Activated naive CD4-positive, alpha-beta T cell treated with anti-CD3 and anti-CD28 coated beads for 36 hours (primary cell): Measurements from ENCODE around the gene SAG. TPM values are rescaled to one million over a fixed set of nuclear protein-coding genes. Genes with fewer than 3 reads are reported as not detected.
"Not testable (repeated sequence)": the region's sequence is repeated elsewhere in the genome, so short reads cannot be mapped to it uniquely, and the experiment has no call there.

Source experiments
- CTCF ChIA-PET: fragments of 350-600 bp; sonication (Branson Sonifier 250); formaldehyde crosslinking; loops from one replicate; lab custom pipeline; 2021; ENCODE audit warnings: antibody characterized with exemption; lab: Charles Lee
- DNase-seq: peaks from one replicate; pipeline ENCODE4 v3.0.0-alpha.2; 2020
- H3K27ac Mint-ChIP-seq: one replicate; pipeline ENCODE4 v1.8.0; 2021; ENCODE audit warnings: mild to moderate bottlenecking, mixed read lengths
- H3K27me3 Mint-ChIP-seq: one replicate; pipeline ENCODE4 v1.8.0; 2021; ENCODE audit warnings: low read depth, mixed read lengths
- H3K36me3 Mint-ChIP-seq: one replicate; pipeline ENCODE4 v1.8.0; 2021; ENCODE audit warnings: low read depth, mixed read lengths
- H3K4me1 Mint-ChIP-seq: one replicate; pipeline ENCODE4 v1.8.0; 2021; ENCODE audit warnings: low read depth, mixed read lengths
- H3K4me3 Mint-ChIP-seq: one replicate; pipeline ENCODE4 v1.8.0; 2021; ENCODE audit warnings: mild to moderate bottlenecking, moderate library complexity, mixed read lengths
- H3K9me3 Mint-ChIP-seq: one replicate; pipeline ENCODE4 v1.8.0; 2021; ENCODE audit warnings: mixed read lengths
- intact Hi-C: fragments of 100-400 bp; cut with micrococcal nuclease; formaldehyde crosslinking; loops from one replicate; pipeline ENCODE4 v1.15.1; 2023
- total RNA-seq, 2 experiments: library from RNA; stranded (reverse); gene quantifications; one replicate each; pipeline ENCODE4 v1.2.3, GENCODE V29; 2021

The SAG gene
- total RNA-seq, 2 experiments from 2014 or later, result 0.19 TPM; not detected in 1

DNA sequence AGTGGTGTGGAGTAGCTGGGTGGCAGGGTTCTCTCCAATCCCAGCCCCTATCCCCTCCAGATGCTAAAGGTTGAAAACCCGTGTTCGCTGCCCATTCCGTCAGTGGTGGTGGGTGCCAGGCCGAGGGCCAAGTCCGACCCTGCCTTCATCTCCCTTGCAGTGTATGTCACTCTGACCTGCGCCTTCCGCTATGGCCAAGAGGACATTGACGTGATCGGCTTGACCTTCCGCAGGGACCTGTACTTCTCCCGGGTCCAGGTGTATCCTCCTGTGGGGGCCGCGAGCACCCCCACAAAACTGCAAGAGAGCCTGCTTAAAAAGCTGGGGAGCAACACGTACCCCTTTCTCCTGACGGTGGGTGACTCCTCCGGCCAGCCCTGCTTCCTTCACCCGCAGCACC, 12.9 kb downstream of the SAG start:
- no peak overlapping the region for H3K4me3 Mint-ChIP-seq
- CTCF ChIA-PET, result no interaction called here
- H3K27ac Mint-ChIP-seq, result no peak overlapping the region

DNA sequence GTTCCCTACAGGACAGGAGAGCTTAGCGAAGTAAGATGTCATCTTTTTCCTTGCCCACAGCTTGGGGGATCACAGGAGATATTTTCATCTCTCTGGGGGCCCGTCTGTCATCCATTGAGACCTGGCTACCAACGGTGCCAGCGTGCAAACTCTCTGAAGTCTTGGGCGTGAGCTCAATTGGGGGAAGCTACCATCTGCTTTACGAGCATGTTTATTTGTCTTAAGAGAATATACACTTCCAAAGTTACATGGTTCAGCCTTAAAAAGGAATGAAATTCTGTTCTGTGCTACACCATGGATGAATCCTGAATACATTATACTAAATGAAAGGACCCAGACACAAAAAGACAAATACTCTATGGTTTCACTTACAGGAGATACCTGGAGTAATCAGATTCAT, 13.6 kb downstream of the SAG start:
- H3K27ac Mint-ChIP-seq, result no peak overlapping the region
- no peaks in the 10 kb centered on the region for H3K36me3 Mint-ChIP-seq
- H3K9me3 Mint-ChIP-seq, result no peaks in the 10 kb centered on the region
- intact Hi-C loops, result no loop called here
- CTCF ChIA-PET, result interaction anchor here (0.8 kb wide), 1 partner anchor 15 kb away, joined by 3 read pairs; no protein-coding TSS in a partner anchor
- no peak for DNase-seq
- H3K4me3 Mint-ChIP-seq, result no peak overlapping the region
- H3K4me1 Mint-ChIP-seq, result no peaks in the 10 kb centered on the region
- H3K27me3 Mint-ChIP-seq, result no peaks in the 10 kb centered on the region

More for the DNA sequence above, 12.9 kb downstream of the SAG start:
- no peaks in the 10 kb centered on the region for H3K4me1 Mint-ChIP-seq
- intact Hi-C loops, result no loop called here
- no peaks in the 10 kb centered on the region for H3K9me3 Mint-ChIP-seq
- H3K36me3 Mint-ChIP-seq, result no peaks in the 10 kb centered on the region
- DNase-seq, result no peak
- H3K27me3 Mint-ChIP-seq, result no peaks in the 10 kb centered on the region

DNA sequence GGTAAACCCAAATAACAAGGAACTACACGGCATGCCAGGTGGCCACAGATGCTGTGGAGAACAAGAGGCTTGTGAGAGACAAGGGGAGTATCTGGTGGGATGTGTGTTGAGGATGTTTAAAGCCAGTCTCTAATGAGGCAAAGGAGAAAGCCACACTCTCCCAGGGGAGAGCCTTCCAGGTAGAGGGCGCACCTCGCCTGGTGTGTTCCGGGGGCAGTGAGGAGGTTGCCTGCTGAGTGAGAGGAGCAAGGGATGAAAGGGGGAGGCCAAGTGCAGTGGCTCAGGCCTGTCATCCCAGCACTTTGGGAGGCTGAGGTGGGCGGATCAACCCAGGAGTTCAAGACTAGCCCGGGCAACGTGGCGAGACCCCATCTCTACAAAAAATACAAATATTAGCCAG, 16.2 kb downstream of the SAG start:
- Mint-ChIP-seq H3K36me3 (no peaks in the 10 kb centered on the region), H3K27me3 (no peaks in the 10 kb centered on the region), H3K9me3 (no peaks in the 10 kb centered on the region), H3K27ac (no peak overlapping the region), H3K4me3 (no peak overlapping the region), H3K4me1 (no peaks in the 10 kb centered on the region)
- no peak for DNase-seq
- CTCF ChIA-PET, result no interaction called here
- intact Hi-C loops, result no loop called here

DNA sequence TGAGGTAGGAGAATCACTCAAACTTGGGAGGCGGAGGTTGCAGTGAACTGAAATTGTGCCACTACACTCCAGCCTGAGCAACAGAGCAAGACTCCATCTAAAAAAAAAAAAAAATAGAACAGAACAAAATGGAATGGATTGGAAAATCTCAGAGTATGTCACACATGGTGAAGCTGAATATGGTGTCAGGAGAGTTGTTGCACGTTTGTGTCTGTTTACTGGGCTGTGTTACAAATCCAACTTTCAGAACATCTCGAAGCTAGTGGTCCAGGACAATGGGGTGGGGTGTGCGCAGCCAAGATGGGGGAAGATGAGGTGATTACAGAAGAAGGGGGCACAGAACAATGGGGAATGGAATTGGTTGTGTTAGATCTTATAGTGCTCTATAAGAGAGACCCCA, 17.6 kb downstream of the SAG start:
- no peak overlapping the region for H3K27ac Mint-ChIP-seq

DNA sequence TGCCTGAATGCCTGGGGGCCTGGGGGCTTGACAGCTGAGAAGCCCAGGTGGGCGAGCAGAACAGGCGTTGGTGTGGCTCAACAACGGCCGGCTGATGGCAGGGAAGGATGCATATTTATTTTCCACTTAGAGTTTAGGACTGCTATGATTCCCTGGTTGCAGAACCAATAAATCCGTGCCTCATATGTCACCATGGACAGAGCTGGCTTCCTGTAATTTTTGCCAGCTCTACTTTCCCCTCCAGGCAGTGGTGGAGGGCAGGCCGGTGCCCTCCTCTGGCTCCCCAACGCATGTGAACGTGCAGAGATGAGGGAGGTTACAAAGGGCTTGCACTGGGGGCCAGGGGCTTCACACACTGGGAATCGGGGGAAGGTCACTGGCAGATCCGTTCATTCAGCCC, 18.2 kb downstream of the SAG start:
- Mint-ChIP-seq H3K27ac (no peak overlapping the region), H3K36me3 (no peaks in the 10 kb centered on the region), H3K9me3 (no peaks in the 10 kb centered on the region), H3K27me3 (no peaks in the 10 kb centered on the region), H3K4me3 (no peak overlapping the region), H3K4me1 (peaks cover 2% of the 10 kb centered on the region)
- intact Hi-C loops, result no loop called here
- DNase-seq, result no peak
- CTCF ChIA-PET, result no interaction called here

More for the DNA sequence above, 17.6 kb downstream of the SAG start:
- intact Hi-C loops, result no loop called here
- no peaks in the 10 kb centered on the region for H3K36me3 Mint-ChIP-seq
- H3K4me3 Mint-ChIP-seq, result no peak overlapping the region
- H3K4me1 Mint-ChIP-seq, result peaks cover 2% of the 10 kb centered on the region
- H3K9me3 Mint-ChIP-seq, result no peaks in the 10 kb centered on the region
- H3K27me3 Mint-ChIP-seq, result no peaks in the 10 kb centered on the region
- DNase-seq, result no peak
- CTCF ChIA-PET, result no interaction called here

DNA sequence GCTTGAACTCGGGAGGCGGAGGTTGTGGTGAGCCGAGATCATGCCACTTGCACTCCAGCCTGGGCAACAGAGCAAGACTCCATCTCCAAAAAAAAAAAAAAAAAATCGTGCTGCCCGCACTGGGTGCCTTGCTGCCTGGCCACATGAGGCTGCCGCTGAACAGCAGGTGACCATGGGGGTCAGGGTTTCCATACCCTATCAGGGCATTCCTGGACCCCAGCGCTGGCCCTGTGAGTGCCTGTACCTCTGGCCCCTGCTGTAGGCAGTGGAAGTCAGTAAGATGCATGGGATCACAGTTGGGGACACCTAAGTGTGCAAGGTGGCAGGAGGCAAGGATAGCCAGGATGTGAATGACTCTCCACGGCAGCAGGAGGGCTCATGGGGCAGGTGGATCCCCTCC, 18.9 kb downstream of the SAG start:
- Mint-ChIP-seq H3K9me3 (no peaks in the 10 kb centered on the region), H3K4me1 (peaks cover 8% of the 10 kb centered on the region), H3K27me3 (no peaks in the 10 kb centered on the region), H3K36me3 (no peaks in the 10 kb centered on the region), H3K4me3 (no peak overlapping the region), H3K27ac (no peak overlapping the region)
- DNase-seq, result no peak
- intact Hi-C loops, result no loop called here
- CTCF ChIA-PET, result no interaction called here

DNA sequence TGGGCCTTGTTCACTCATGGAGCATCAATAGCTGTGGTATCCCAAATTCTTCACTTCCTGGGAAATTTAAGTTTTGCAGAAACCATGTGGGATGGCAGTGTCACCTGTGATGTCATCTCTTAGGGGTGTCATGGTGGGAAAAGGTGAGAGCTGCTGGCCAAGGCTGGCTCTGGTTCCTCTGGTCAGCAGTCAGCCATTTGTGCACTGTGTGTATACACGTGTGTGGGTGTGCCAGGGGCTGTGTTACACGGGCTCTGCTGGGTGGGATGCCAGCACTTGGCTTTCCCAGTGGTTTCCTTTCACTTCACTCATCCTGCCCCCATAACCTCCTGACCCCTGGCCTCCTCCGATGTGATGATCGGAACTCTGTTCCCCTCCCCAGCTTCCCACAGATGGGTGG, 21.3 kb downstream of the SAG start:
- DNase-seq, result no peak
- Mint-ChIP-seq H3K4me3 (no peak overlapping the region), H3K9me3 (no peaks in the 10 kb centered on the region), H3K27me3 (no peaks in the 10 kb centered on the region), H3K27ac (no peak overlapping the region), H3K4me1 (peaks cover 18% of the 10 kb centered on the region), H3K36me3 (peaks cover 2% of the 10 kb centered on the region)
- intact Hi-C loops, result no loop called here
- CTCF ChIA-PET, result interaction anchor here (0.7 kb wide), 1 partner anchor 695 kb away, joined by 3 read pairs; no protein-coding TSS in a partner anchor

DNA sequence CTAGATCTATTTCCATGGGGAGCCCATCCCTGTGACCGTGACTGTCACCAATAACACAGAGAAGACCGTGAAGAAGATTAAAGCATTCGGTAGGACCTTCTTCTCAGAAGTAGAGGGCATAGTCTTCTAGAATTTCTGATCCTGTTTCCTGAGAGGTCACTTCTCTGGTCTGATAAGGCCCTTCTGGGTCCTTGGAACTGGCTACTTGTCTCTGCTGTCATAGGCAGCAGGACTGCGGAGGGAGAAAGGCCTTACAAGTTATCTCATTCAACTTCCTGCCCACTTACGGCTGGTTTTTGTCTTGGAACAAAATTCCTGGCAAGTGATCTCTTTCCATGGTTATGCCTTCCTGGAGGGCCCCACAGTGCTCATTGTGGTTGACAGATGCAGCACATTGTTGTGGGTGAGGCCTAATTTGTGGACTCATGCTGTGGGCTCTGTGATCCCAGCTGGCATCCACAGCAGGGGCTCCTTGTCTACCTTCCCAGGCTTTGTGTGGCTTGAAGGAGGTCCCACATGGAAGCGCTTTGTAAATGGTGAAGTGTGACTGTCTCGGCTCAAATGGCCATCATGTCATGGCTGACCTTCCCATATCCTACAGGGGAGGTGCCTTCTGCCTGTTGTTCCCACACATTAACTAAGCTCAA, 22.0 kb downstream of the SAG start:
- Mint-ChIP-seq H3K9me3 (no peaks in the 10 kb centered on the region), H3K27me3 (no peaks in the 10 kb centered on the region), H3K27ac (no peak overlapping the region), H3K36me3 (peaks cover 2% of the 10 kb centered on the region), H3K4me3 (no peak overlapping the region), H3K4me1 (peaks cover 20% of the 10 kb centered on the region)
- CTCF ChIA-PET, result no interaction called here
- intact Hi-C loops, result loop anchor here (2.0 kb wide), 2 partner anchors 21 to 61 kb away; no protein-coding TSS in a partner anchor
- DNase-seq, result no peak

DNA sequence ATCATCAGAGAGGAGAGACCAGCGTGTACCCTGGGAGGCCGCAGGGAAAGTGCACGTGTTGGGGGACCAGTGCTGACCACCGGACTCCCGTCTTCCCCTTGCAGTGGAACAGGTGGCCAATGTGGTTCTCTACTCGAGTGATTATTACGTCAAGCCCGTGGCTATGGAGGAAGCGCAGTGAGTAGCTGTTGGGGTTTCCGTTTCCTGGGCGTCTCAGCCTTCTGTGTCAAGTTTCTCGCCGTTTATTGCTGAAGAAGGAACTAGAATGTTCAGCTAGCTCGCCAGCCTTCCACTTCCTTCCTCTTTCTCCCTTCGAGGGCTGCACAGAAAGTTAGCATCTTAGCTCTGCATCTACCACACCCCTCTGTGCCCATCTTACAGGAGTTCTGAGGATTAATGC, 23.9 kb downstream of the SAG start:
- no peaks in the 10 kb centered on the region for H3K27me3 Mint-ChIP-seq
- intact Hi-C loops, result loop anchor here (2.0 kb wide), 2 partner anchors 19 to 63 kb away; no protein-coding TSS in a partner anchor
- H3K36me3 Mint-ChIP-seq, result peaks cover 2% of the 10 kb centered on the region
- peak overlapping the region; percentile 88 for H3K27ac Mint-ChIP-seq
- no peaks in the 10 kb centered on the region for H3K9me3 Mint-ChIP-seq
- H3K4me1 Mint-ChIP-seq, result peaks cover 20% of the 10 kb centered on the region
- DNase-seq, result peak; percentile 78
- peak overlapping the region; percentile 63 for H3K4me3 Mint-ChIP-seq
- CTCF ChIA-PET, result interaction anchor here (0.8 to 1.6 kb wide), 3 partner anchors 22 to 211 kb away, joined by 3 to 4 read pairs (median 3); partner anchors contain the start of gene DGKD

DNA sequence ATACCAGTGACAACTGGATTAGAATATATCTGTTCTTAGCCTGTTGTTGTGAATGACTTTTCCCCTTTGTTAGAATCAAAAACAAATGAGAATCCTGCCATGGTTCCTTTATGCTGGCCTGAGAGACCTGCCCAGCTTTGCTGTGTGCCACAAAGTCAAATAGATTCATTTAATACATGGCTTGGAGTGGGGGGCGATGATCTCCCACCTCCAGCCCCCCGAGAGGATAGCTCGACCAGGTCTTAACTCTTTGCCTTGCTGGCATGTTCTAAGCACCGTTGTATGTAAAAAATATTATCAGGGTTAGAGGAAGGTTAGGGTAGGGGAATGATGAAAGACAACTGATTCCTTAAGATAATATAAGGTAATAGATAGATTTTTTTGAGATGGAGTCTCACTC, 24.5 kb downstream of the SAG start:
- Mint-ChIP-seq H3K27ac (peak overlapping the region; percentile 88), H3K4me3 (no peak overlapping the region), H3K36me3 (peaks cover 2% of the 10 kb centered on the region), H3K4me1 (peaks cover 20% of the 10 kb centered on the region), H3K9me3 (no peaks in the 10 kb centered on the region), H3K27me3 (no peaks in the 10 kb centered on the region)
- CTCF ChIA-PET, result interaction anchor here (0.7 to 1.6 kb wide), 4 partner anchors 22 to 211 kb away, joined by 3 to 7 read pairs (median 4); partner anchors contain the start of gene DGKD
- no peak for DNase-seq
- intact Hi-C loops, result no loop called here

DNA sequence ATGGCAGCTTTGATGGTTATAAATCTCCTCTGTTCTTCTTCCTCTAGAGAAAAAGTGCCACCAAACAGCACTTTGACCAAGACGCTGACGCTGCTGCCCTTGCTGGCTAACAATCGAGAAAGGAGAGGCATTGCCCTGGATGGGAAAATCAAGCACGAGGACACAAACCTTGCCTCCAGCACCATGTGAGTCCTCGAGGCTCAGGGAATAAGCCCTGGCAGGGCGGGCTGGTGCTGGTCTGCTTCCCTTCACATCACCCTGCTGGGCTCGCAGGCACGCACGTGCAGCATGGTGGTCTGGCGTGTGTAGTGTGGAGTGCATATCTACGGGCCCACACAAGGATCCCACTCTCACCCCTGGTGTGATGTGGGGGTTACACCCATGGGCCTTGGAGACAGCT, 27.3 kb downstream of the SAG start:
- no peak for DNase-seq
- Mint-ChIP-seq H3K36me3 (peaks cover 2% of the 10 kb centered on the region), H3K4me3 (no peak overlapping the region), H3K9me3 (no peaks in the 10 kb centered on the region), H3K27ac (no peak overlapping the region), H3K4me1 (peaks cover 25% of the 10 kb centered on the region), H3K27me3 (no peaks in the 10 kb centered on the region)
- intact Hi-C loops, result no loop called here
- CTCF ChIA-PET, result interaction anchor here (1.0 kb wide), 1 partner anchor 13 kb away, joined by 3 read pairs; no protein-coding TSS in a partner anchor

DNA sequence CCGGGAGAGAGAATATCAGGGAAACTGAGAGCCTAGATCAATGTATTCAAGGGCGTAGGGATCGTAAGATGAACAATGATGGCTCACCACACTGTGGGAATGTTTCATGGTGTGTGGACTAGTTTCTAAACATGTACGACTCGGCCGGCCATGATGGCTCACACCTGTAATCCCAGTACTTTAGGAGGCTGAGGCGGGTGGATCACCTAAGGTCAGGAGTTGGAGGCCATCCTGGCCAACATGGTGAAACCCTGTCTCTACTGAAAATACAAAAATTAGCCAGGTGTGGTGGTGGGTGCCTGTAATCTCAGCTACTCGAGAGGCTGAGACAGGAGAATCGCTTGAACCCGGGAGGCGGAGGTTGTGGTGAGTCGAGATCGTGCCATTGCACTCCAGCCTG, 28.5 kb downstream of the SAG start:
- H3K4me3 Mint-ChIP-seq, H3K27ac Mint-ChIP-seq, DNase-seq, H3K27me3 Mint-ChIP-seq, H3K9me3 Mint-ChIP-seq, CTCF ChIA-PET, H3K36me3 Mint-ChIP-seq, intact Hi-C loops: not testable (repeated sequence)
- H3K4me1 Mint-ChIP-seq, result peaks cover 23% of the 10 kb centered on the region

DNA sequence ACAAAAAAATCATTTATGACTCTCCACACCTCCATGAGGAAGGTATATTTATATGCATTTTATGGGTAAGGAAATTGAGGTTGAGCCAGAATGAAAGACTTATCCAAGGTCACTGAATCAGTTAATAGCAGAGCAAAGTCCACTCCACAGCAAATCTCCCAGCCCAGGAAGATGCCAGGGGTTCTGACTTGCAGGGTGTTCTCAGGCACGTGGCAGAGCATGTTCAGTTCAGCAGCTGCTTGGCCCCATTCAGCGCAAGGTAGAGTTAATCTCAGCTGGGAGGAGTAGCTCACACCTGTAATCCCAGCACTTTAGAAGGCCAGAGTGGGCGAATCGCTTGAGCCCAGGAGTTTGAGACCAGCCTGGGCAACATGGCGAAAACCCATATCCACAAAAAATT, 28.9 kb downstream of the SAG start:
- no peak overlapping the region for H3K27ac Mint-ChIP-seq
- intact Hi-C loops, result no loop called here
- no peaks in the 10 kb centered on the region for H3K27me3 Mint-ChIP-seq
- H3K36me3 Mint-ChIP-seq, result peaks cover 2% of the 10 kb centered on the region
- H3K4me1 Mint-ChIP-seq, result peaks cover 18% of the 10 kb centered on the region
- CTCF ChIA-PET, result no interaction called here
- H3K4me3 Mint-ChIP-seq, result no peak overlapping the region
- no peak for DNase-seq
- H3K9me3 Mint-ChIP-seq, result no peaks in the 10 kb centered on the region
